Activated CD4-positive, alpha-beta T cell treated with anti-CD3 and anti-CD28 coated beads for 1 hour (primary cell): ENCODE measurements around the gene DNHD1.
"Not testable (repeated sequence)": the region's sequence is repeated elsewhere in the genome, so short reads cannot be mapped to it uniquely, and the experiment has no call there.

Experiments used
- DNase-seq: peaks from one replicate; pipeline ENCODE4 v3.0.0-alpha.2; 2020

Gene DNHD1

DNA sequence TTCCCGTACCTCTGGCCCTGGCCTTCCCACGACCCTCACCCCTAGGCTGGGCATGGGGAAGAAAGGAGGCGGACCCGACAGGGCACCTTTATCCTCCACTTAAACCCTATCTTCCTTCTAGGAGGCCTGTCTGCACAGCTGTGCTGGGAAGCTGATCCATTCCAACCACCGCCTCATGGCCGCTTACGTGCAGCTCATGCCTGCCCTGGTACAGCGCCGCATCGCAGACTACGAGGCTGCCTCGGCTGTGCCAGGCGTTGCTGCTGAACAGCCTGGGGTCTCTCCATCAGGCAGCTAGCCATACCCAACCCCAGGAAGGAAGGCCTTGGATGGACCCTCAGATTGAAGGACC lies 15.2 kb upstream of the DNHD1 start:
- DNase-seq = no peak

DNA sequence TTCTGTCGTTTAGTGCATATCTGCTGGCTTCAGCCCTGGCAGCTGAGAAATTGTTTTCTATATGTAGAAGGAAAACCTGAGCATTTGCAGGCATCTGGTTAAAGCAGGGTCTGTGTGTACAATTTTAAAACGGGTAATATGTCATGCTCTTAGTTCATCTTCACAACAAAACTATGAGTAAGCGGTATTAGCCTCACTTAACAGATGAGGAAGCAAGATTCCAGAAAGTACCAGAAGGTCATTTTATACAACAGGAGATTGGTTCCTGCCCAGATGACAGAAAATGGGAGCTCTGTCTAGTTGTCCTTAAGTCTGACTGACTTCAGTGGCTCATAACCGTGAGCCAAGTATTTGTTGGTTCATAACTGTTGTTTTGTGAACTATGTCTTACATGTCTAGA lies 14.6 kb upstream of the DNHD1 start:
- DNase-seq = no peak

DNA sequence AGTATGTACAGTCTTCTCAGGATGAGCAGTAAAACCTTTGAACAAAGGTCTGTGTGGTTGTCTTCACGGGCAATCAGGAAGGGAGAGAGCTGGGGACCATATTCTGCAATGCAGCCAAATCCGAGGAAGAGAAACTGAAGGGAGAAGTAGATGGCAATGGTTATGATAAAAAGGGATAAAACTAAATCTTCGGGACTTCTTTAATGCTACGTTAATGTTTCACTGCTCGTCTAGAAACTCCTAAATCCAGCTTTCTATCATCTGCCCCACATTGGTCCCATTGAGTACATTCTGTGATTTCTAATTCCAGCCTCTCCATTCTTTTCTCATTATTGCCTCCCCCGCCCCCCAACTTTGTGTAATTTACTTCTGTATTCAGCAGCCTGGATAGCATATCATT lies 14.1 kb upstream of the DNHD1 start:
- DNase-seq = no peak

DNA sequence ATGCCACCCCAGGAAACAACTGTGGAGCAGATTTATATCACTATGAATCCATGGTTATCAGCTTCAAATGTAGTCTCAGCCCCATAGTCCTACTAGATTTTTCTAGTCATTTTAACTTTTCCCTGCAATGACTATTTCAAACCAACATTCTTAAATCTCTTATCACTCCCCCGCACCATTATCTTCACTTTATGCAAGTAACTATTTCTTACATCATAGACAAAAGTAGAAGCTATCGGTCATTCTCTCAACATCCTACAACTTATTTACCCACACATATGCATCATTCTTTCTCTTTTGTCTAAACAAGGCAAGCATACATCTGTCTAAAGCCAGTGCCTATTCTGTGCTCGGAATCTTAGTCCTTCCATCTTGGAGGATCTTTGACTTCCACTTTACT lies 11.4 kb upstream of the DNHD1 start:
- DNase-seq = no peak

DNA sequence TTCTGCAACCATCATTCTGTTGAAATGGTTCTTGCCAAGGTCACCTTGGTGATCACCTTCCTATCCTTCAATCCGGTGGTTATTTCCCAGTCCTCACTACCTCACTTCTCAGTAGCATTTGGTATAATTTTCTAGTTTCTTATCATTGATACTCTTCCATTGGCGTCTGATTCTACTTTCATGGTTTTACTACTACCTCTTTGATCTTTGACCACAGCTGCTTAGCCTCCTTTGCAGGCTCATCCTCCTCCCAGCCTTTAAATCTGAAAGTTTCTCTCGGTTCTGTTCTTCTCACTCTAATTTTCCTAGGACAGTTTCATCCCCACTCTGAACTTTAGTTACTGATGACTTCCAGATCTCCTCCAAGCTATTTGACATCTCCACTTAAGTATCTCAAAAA lies 10.8 kb upstream of the DNHD1 start:
- DNase-seq = no peak

DNA sequence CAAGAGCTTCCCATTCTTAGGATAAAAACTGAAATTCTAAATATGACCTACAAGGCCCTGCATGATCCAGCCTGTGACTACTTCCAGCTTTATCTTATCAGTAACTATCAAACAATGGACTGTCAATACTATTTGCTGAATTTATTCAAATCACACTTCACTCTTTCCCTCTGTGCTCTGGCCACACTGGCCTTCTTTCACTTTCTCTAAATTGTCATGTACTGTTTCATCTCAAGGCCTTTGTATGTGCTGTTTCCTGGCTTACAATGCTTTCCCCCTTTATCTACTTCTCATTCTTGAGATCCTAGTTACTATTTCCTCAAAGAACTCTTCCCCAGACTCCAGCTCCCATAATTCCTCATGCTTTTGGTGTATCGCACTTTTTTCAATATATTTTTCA lies 10.1 kb upstream of the DNHD1 start:
- DNase-seq = no peak

DNA sequence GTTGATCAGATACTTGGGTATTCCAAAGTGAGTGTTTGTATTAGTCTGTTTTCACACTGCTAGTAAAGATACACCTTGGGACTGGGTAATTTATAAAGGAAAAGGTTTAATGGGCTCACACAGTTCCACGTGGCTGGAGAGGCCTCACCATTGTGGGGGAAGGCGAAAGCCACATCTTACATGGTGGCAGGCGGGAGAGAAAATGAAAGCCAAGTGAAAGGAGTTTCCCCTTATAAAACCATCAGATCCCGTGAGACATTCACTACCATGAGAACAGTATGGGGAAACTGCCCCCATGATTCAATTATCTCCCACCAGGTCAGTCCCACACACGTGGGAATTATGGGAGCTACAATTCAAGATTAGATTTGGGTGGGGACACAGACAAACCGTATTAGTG lies 8.7 kb upstream of the DNHD1 start:
- DNase-seq = no peak

DNA sequence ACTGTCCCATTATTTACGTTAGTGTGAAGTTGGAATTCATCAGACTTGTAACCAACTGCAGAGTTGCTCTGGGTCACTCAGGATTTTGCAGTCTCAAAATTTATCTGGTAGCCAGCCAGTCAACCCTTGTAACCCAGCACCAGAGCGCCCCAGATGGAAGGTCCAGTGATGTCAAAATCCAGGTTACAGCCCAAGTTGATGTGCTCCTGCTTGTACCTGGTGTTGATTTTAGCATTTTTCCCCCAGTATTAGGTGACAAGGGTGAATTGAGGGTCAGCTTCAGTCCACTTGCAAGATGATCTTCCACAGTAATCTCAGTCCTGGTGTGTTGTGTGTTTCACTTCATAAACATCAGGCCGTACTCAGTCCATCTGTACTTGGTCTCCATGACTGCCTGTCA lies 8.3 kb upstream of the DNHD1 start:
- no peak for DNase-seq

DNA sequence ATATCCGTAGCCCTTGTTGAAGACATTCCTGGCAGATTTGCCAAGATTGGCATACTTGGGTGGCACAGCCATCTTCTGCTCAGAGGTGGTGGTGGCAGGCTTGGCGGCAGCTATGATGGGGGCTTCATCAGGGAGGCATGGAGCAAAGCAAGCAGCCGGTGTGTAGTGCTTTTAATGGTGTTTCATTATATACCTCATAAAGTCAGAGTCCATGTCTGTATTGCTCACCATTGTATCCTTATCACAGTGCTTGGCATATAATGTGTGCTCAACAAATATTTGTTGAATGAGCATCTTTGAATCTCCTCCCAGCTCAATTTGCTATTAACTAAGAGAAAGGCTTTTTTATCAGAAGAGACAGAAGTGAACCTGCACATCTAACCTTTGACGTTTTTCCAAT lies 7.8 kb upstream of the DNHD1 start:
- DNase-seq = no peak

DNA sequence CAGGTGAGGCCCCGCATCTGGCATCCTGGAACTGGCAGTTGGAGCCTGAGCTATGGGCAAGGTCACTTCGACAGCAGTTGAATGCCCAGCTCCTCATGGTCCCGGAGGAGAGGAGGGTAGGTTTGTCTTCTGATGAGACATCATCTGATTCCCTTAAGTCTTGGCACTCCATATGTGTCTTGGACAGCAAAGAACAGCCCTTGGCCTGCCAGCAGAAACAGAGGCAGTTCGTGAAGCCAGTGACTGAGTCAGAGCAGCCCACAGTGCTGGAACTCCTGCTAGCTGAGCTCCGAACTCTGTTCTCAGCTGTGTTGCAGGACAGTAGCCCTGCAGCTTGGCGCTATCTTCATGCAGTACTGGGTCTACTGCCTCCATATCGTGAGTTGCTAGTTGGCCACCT lies 1.0 kb downstream of the DNHD1 start:
- DNase-seq = no peak

DNA sequence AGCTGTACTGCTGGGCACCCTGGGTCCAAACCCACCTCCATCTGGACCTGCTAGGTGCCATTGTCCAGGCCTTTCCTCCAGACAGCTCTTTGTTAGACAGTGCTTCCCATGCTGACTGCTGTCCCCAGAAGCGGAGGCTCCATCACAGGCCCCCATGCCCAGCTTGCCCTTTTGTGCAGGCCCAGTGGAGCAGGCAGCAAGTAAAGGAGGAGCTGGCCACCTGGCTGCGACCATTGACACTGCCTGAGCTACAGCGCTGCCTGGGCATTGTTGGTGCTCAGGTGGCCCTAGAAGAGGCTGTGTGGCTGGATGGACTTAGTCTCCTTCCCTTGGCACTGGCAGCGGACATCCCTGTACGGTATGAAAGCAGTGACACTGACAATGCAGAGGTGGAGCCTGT lies 1.5 kb downstream of the DNHD1 start:
- DNase-seq = no peak

DNA sequence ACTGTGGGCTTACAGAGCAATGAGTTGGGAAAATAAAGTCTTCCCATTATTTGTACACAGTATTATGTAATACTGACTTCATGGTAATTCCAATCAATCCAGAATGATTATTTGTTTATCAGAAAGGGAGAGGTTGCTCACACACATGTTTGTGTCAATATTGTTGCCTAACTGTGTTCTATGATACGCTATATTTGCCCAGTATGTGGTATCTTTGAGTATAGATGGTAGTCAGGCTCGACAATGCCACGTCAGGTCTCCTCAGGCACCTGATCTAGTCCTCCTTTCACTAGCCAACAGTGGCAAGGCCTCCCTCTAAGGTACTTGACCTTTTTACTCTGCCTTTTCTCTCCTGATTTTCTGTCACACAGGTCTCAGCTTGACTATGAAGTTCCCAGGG lies 5.3 kb downstream of the DNHD1 start:
- no peak for DNase-seq

DNA sequence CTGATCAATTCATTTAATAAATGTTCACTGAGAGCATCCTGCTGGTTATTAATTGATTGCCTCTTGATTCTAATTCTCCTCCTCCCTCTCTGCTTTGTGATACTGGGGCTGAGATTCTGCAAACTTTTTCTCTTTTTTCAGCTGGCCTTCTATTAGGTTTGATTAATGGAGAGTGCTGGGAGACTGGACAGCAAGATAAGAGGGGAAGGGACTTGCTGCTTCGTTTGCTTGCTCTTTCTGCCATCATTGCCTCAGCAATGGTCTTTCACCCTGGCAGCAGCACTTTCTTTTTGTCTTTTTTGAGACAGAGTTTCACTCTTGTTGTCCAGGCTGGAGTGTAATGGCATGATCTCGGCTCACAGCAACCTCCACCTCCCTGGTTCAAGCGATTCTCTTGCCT lies 7.1 kb downstream of the DNHD1 start:
- DNase-seq = no peak

DNA sequence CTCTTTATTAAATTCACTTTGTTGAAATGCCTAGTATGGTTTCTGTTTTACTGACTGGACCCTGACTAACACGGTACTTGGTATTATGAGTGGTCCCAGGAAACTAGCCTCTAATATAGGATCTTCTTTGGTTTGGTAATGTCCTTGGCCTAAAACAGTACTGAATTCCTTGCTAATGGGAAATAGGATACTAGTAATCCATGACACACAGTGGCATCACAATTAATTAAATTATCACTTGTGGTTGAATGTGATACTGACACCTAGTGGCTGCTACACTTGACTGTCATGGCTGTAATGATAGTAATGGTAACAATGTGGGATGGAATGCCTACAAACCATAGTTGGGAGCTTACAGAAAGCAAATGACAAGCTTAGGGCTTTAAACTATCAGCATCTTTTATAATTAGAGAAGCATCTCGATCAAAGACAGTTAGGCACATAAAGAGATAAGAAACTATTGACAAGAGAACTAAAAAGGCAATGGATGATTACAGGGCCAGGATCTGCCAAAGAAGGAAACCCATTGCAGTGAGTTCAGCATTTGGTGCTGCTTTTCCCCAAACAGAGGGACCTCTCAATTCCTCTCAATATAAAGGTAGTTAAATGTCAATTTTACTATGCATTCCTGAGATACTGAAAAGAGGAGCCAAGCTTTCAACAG lies 8.6 kb downstream of the DNHD1 start:
- DNase-seq = no peak

DNA sequence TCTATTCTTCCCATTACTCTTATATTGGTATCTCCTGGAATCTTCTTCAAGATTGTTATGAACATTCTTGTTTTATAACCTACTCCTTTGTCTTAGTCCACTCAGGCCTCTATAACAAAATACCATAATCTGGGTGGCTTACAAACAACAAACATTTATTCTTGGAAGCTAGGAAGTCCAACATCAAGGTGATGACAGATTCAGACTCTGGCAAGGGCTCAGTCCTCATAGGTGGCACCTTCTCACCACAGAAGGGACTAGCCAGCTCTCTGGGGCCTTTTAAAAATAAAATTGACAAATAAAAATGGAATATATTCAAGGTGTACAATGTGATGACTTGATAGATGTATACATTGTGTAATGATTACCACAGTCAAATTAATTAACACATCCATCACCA lies 19.8 kb downstream of the DNHD1 start:
- no peak for DNase-seq

DNA sequence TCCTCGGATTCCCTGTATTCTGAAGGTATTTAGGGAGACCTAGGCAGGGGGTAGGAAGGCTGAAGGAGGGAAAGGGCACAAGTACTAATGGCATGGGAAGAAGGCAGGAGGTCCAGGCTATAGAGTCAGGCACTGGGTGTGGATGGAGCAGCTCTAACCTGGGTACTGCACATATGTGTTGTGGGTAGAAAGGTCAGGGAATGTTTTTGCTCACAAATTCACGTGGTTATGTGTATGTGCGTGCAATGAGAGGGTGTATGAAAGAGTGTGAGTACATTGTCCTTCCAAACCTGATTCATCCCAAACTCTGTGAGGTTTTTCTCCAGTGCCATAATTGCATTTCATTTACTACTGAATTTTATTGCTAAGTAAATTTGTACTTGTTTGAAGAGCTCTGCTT lies 23.2 kb downstream of the DNHD1 start:
- DNase-seq = no peak

DNA sequence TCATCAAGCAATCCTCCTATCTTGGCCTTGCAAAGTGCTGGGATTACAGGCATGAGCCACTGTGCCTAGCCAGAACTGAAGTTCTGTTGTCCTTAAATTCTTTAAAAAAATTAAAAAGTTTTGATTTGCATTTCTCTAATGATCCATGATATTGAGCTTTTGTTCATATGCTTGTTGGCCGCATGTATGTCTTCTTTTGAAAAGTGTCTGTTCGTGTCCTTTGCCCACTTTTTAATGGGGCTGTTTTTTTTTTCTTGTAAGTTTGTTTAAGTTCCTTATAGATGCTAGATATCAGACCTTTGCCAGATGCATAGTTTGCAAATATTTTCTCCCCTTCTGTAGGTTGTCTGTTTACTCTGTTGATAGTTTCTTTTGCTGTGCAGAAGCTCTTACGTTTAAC lies 24.9 kb downstream of the DNHD1 start:
- not testable (repeated sequence) for DNase-seq

DNA sequence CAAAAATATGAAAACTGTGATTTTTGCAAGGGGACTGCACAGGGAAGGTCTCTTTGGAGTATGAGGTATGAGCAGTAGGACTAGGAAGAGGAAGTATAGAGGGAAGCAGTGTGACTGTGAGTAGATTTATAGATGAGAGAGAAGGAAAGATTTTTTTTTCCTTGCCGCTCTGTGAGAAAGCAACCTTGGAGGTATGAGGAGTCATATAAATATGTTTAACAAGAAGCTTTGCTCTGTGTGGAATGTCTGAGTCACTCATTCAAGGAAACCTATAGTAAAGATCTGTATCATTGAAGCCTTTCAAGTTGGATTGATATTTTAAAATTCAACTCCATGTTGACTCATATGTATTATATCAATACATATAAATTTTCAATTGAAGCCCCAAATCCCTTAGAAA lies 26.2 kb downstream of the DNHD1 start:
- no peak for DNase-seq

DNA sequence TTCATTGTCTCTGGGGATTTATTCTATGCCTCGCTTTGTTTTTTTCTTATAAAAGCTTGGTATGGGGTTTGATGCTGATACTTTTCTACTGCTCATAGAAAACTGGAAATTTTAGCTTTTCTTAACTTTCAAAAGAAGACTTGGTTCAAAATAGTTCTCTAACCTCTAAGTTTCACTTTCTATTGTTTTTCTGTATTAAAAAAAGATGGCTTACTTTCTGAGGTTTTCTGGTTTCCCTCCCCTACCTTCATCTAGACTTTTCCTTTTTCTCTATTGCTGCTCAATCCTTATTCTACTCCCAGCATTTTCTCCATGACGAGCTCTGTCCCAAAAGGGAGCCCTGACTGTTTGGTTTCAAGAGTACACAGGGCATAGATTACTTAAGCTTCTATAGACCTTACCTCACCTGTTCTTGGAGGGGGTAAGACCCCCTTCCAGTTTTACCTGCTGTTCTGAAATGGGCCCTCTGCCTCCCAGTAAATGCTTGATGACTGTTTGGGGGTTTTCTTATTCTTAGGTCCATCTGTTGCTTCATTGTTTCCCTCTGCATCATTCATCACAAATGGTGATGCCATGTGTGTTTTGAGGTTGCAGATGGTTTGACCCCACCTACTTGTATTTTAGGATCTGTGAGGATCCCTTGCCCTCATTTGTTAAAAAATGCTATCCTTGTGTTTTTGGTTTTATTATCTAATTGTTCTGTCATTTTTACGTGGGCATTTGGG lies 29.5 kb downstream of the DNHD1 start:
- DNase-seq = no peak

DNA sequence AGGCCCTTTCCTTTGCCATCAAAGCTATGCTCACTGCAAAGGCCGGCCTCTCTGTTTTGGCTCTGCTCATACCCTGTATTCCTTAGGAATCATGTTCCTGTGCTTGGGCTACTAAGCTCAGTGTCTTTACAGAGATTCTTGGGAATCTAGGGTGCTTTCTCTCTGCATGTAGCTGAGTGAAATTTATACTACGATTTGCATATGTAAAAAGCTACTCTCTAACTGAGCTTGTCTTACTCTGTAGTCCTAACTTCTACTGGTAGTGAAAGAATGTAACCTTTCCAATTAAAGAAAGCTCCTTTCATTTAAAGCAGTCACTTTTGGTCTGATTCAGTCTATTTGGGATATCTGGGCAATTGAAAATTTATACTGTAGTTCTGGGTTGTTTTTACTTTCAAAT lies 32.2 kb downstream of the DNHD1 start:
- no peak for DNase-seq

DNA sequence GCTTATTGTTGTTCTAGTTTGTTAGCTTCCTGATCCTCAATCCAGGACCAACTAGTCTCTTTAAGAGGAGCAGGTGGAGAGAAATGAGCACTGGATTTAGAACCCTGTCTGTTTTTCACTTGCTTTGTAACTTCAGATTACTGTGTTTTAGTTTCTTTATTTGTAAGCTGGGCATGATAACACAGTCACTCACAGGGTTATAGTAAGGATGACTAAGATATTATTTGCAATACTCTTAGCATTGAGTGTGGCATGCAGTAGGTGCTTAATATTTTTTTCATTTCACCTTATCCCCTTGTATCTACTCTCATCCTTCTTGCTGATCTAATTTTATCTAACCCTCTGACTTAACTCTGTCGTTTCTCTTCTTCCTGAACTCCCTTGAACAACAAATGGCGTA lies 33.8 kb downstream of the DNHD1 start:
- DNase-seq = no peak

DNA sequence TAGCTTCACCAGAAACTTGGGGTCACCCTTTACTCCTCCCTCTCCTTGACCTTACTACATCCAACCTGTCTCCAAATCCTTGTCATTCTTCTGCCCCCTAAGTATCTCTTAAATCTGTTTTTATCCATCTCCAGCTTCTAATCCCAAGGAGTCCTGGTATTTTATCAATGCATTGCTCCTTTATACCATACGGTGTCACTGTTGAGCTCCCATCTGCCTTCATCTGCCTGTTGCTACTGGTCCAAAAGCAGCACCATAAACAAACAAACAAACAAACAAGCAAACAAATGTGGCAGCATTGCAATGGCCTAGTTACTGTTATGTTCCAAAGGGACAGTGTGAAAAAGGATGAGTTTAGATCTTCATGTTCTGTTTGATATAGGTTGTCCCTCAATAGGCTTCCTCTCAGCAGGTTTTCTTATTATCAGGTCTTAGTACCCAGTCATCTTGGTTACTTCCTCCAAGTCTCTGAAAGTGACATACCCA lies 34.2 kb downstream of the DNHD1 start:
- no peak for DNase-seq

DNA sequence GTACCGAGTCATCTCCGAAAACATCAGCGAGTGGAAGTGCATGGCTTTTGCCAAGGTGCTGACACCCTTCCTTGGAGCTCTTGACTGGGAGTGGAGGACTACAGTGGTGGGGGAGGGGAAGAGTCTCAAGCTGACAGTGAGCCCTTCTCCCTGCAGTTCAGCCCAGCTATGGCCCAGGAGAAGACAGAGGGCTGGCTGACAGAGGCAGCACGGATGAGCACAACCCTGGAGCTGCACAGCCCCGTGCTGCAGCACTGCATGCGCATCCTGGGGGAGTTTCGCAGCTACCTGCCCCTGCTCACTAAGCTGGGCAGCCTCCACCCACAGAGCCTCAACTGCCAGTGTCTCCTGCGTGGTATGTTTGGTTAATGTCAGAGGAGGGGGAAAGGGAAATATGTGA lies 41.4 kb downstream of the DNHD1 start:
- no peak for DNase-seq

DNA sequence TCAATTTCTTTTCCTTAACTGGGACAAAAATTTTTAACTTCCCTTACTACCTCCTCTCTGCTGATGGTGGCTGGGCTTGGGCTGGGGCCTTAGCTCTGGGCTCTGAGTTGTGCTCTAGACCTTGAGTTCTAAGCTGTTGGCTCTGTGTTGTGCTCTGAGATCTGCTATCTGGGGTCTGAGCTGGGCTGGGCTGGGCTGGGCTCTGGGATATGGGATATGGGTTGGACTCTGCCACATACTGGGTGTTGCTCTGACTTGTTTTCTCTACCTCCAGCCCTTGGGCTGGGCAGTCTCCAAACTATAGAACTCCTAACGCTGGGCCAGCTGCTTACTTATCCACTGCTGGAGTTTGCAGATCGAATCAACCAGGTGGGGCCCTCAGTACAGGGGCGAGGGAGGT lies 41.9 kb downstream of the DNHD1 start:
- DNase-seq = no peak

DNA sequence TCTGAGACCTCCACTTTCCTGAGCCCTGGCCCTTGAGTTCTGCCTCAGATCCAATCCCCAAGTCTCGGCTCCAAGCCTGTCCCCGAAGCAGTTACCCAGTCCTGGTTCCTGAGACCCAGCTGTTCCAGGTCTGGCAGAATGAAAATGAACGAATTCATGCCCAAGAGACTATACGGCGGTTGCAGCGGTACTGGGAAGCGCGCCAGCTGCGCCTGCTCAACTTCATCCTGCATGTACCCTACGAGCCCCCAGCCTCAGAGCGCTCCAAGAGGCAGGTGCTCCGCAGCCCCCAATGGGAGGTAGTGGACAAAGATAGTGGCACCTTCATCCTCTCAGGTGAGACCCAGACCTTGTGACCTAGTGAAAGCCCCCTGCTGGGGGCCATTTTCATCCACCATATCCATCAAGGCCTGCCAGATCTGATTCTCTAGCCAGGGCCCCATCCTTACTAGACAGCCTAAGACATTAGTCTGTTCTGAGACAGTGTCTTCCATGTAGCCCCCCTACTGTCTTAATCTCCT lies 42.7 kb downstream of the DNHD1 start:
- no peak for DNase-seq
